OCI-LY1 (cell line): Measurements from ENCODE around the gene TCEAL6.
"Not testable (repeated sequence)": the region's sequence is repeated elsewhere in the genome, so short reads cannot be mapped to it uniquely, and the experiment has no call there.

Experiments
- H2AFZ ChIP-seq: fragments of 200-600 bp; sonication (generic), shearing (Covaris generic); 2 replicates; pipeline ENCODE4 v1.6.0; 2014; ENCODE audit warnings: antibody characterized with exemption, mild to moderate bottlenecking, low read length
- H3F3A ChIP-seq: fragments of 200-600 bp; sonication (generic), shearing (Covaris generic); 2 replicates; pipeline ENCODE4 v1.6.0; 2014; ENCODE audit warnings: mild to moderate bottlenecking, antibody characterized with exemption, low read length, moderate library complexity; ENCODE audit not compliant: insufficient read depth
- H3K27ac ChIP-seq: fragments of 200-600 bp; sonication (generic); 2 replicates; pipeline ENCODE4 v1.5.1; 2014; ENCODE audit warnings: low read length, mixed run types, mild to moderate bottlenecking, low read depth; ENCODE audit not compliant: poor library complexity, severe bottlenecking
- H3K27me3 ChIP-seq: fragments of 200-600 bp; sonication (generic); 2 replicates; pipeline ENCODE4 v1.6.0; 2014; ENCODE audit warnings: antibody characterized with exemption, mild to moderate bottlenecking, low read length, moderate library complexity; ENCODE audit not compliant: insufficient read depth
- H3K36me3 ChIP-seq: fragments of 200-600 bp; sonication (generic); 2 replicates; pipeline ENCODE4 v1.6.1; 2014; ENCODE audit warnings: mild to moderate bottlenecking, antibody characterized with exemption, low read length, moderate library complexity, mixed read lengths; ENCODE audit not compliant: insufficient read depth
- H3K4me1 ChIP-seq: fragments of 200-600 bp; sonication (generic); 2 replicates; pipeline ENCODE4 v1.5.1; 2014; ENCODE audit warnings: mild to moderate bottlenecking, low read length, moderate library complexity; ENCODE audit not compliant: insufficient read depth, severe bottlenecking
- H3K4me2 ChIP-seq: fragments of 200-600 bp; sonication (generic), shearing (Covaris generic); 2 replicates; pipeline ENCODE4 v1.6.1; 2014; ENCODE audit warnings: low read length
- H3K4me3 ChIP-seq: fragments of 200-600 bp; sonication (generic); 2 replicates; pipeline ENCODE4 v1.5.1; 2014; ENCODE audit warnings: low read length, low read depth, mild to moderate bottlenecking, mixed read lengths; ENCODE audit not compliant: poor library complexity, severe bottlenecking
- H3K79me2 ChIP-seq: fragments of 200-600 bp; shearing (Covaris generic); 2 replicates; pipeline ENCODE4 v1.6.1; 2016; ENCODE audit warnings: mixed run types, low read length, mixed read lengths; ENCODE audit not compliant: insufficient read depth
- H3K9ac ChIP-seq: fragments of 200-600 bp; sonication (generic), shearing (Covaris generic); 2 replicates; pipeline ENCODE4 v1.6.1; 2014; ENCODE audit warnings: mild to moderate bottlenecking, low read length, mixed read lengths
- H3K9me2 ChIP-seq: fragments of 200-600 bp; sonication (generic), shearing (Covaris generic); 2 replicates; pipeline ENCODE4 v1.6.1; 2014; ENCODE audit warnings: low read depth, mild to moderate bottlenecking, low read length, mixed read lengths
- H3K9me3 ChIP-seq: fragments of 200-600 bp; shearing (Covaris generic); 2 replicates; pipeline ENCODE4 v1.6.1; 2014; ENCODE audit warnings: low read length, mixed read lengths
- H4K20me1 ChIP-seq: fragments of 200-600 bp; sonication (generic), shearing (Covaris generic); 2 replicates; pipeline ENCODE4 v1.6.0; 2016; ENCODE audit warnings: mild to moderate bottlenecking, low read length; ENCODE audit not compliant: insufficient read depth
- CTCF ChIP-seq: fragments of 200-600 bp; sonication (generic), shearing (Covaris generic); IDR thresholded peaks from 2 replicates; pipeline ENCODE4 v1.5.1; 2017; ENCODE audit warnings: mild to moderate bottlenecking, antibody characterized with exemption, low read length, moderate library complexity, mixed read lengths
- EZH2 ChIP-seq: fragments of 200-600 bp; sonication (generic), shearing (Covaris generic); IDR thresholded peaks from 2 replicates; pipeline ENCODE4 v1.8.0; 2017; ENCODE audit warnings: borderline replicate concordance, mixed run types, mild to moderate bottlenecking, antibody characterized with exemption, low read length, moderate library complexity, mixed read lengths

Gene TCEAL6

DNA sequence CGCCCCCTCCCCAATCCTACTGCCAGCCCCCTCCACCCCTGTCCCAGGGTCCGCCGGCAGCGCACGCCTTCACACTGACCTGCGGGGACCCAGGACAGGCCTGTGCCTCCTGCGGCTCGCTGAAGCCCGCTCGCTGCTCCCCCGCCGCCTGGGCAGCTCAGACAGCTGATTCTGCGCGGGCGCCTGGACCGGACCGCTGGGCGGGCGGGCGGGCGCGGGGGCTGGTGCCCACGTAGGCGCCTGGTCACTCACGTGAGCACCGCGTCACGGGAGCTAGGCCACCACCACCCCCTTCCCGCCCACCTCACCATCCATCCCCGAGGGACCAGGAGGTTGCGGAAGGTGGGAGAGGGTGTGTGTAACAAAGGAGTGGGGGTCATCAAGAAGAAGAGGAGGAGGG lies at the start of gene TCEAL6:
Gene TCEAL6 (minus strand): TSS at position 208 of the 400 bp plus-strand sequence.
- not testable (repeated sequence) for H3K27me3 ChIP-seq, H3K79me2 ChIP-seq, H3K36me3 ChIP-seq, H3K9me2 ChIP-seq, H3K4me3 ChIP-seq, H3K9me3 ChIP-seq, H3F3A ChIP-seq, H3K27ac ChIP-seq, H2AFZ ChIP-seq, H3K4me1 ChIP-seq, H3K4me2 ChIP-seq, H4K20me1 ChIP-seq, H3K9ac ChIP-seq

GRCh38 chrX:102185967-102186720 lies 43.9 kb upstream of the TCEAL6 start:
- no peaks in the 10 kb centered on the region for H3K27me3 ChIP-seq
- H3K79me2 ChIP-seq = no peaks in the 10 kb centered on the region
- H2AFZ ChIP-seq = no peak overlapping the region
- no peak overlapping the region for H3K4me2 ChIP-seq
- no peaks in the 10 kb centered on the region for H4K20me1 ChIP-seq
- H3K4me1 ChIP-seq = no peaks in the 10 kb centered on the region
- H3K9ac ChIP-seq = no peak overlapping the region
- H3K27ac ChIP-seq = no peak overlapping the region
- H3K4me3 ChIP-seq = no peak overlapping the region
- H3F3A ChIP-seq = no peaks in the 10 kb centered on the region
- H3K9me3 ChIP-seq = no peaks in the 10 kb centered on the region
- H3K9me2 ChIP-seq = no peaks in the 10 kb centered on the region
- TF ChIP-seq CTCF = no peak
- no peak for TF ChIP-seq EZH2
- H3K36me3 ChIP-seq = no peaks in the 10 kb centered on the region

DNA sequence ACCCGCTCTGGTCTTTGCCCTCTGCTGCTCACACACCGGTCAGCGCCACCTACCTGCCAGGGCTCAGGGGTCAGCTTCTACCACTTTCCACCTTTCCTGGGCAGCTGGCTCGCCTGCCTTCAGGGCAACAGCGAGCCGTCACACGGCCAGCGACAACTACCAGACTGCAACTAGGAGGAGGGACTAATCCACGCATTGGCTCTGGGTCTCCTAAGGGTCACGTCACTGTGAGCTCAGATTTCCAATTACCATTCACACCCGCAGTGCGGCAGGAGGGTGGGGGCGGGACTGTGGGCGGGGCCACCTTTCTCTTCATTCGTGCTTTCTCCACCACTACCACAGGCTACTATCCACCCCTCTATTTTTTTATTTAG lies 13.5 kb upstream of the TCEAL6 start, which contains the start of gene BEX5:
Gene BEX5 (minus strand): TSS at position 172 of the 374 bp plus-strand sequence. CDS start 1,712 bp downstream, outside the sequence.
- TF ChIP-seq EZH2 = no peak
- no peak for TF ChIP-seq CTCF
- H3K27me3 ChIP-seq = no peaks in the 10 kb centered on the region
- H2AFZ ChIP-seq = no peak within 1 kb of the TSS
- no peaks in the 10 kb centered on the region for H3K9me2 ChIP-seq
- H3K4me3 ChIP-seq = no peak within 1 kb of the TSS
- no peaks in the 10 kb centered on the region for H3K36me3 ChIP-seq
- no peak within 1 kb of the TSS for H3K4me2 ChIP-seq
- no peaks in the 10 kb centered on the region for H3F3A ChIP-seq
- H3K9me3 ChIP-seq = no peaks in the 10 kb centered on the region
- H3K79me2 ChIP-seq = no peaks in the 10 kb centered on the region
- no peaks in the 10 kb centered on the region for H4K20me1 ChIP-seq
- no peak within 1 kb of the TSS for H3K9ac ChIP-seq
- no peaks in the 10 kb centered on the region for H3K4me1 ChIP-seq
- no peak within 1 kb of the TSS for H3K27ac ChIP-seq
